GM13976 (cell line): ENCODE results near the gene MITF.

ENCODE experiments used
- DNase-seq: peaks from one replicate; pipeline ENCODE4 v3.0.0; 2012; ENCODE audit warnings: low spot score
- CTCF ChIP-seq: IDR thresholded peaks from 2 replicates; pipeline ENCODE4 v1.5.1; 2012; ENCODE audit warnings: borderline replicate concordance, mild to moderate bottlenecking; ENCODE audit not compliant: insufficient read depth; ENCODE audit errors: extremely low read depth, missing control alignments, control extremely low read depth
- in situ Hi-C: fragments of 300-500 bp; cut with MboI; formaldehyde crosslinking; loops from one replicate; pipeline ENCODE4 v1.12.0; 2022; ENCODE audit warnings: low sequenced_read_pairs, mixed read lengths, inconsistent platforms; ENCODE audit not compliant: unreplicated experiment

The MITF gene

GRCh38 chr3:69879051-69879450 is 139.8 kb downstream of the MITF start:
- TF ChIP-seq CTCF = no peak
- DNase-seq = no peak
- in situ Hi-C loops = no loop called here

- TF ChIP-seq CTCF = no peak
- DNase-seq = no peak
- in situ Hi-C loops = no loop called here
Observed at GRCh38 chr3:69880069-69880640, 140.9 kb downstream of the MITF start.

DNA sequence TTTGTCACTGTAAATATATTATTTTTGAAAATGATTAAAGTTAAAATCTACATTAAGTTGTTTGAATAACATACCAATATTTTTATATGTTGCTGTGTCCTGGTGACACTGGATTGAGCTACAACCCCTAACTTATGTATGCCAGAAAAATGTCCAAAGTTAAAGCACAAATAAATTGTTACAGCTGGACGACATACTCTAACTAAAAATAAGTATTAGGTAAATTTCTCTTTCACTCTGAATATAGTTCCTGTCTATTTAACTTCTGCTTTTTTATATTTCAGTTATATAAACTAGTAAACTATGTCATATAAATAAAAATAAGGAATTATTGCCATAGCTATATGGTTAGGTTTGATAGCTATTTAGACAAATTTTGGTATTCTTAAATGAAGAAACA is 141.8 kb downstream of the MITF start:
- no peak for DNase-seq
- no peak for TF ChIP-seq CTCF
- in situ Hi-C loops = no loop called here

- in situ Hi-C loops = no loop called here
- DNase-seq = no peak
- no peak for TF ChIP-seq CTCF
Observed at GRCh38 chr3:69881756-69882428, 142.6 kb downstream of the MITF start.

DNA sequence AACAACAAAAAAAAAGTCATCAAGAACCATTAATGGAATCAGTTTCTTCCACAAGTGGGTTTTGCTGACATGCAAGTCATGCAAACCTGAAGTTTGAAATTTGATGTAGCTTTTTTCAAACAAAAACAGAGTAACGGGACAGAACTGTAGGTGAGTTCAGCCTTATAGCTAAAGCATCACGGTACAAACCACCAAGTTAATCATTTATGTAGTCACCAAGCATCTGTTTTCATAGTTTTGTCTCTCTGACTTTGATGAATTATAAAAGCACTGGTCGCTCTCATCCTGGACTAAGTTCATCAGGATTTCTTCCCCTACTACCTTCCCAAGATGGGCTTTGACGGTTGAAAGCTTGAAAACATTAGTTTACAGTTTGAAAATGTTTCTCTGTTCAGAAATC is 143.3 kb downstream of the MITF start:
- in situ Hi-C loops = no loop called here
- no peak for DNase-seq
- no peak for TF ChIP-seq CTCF

DNA sequence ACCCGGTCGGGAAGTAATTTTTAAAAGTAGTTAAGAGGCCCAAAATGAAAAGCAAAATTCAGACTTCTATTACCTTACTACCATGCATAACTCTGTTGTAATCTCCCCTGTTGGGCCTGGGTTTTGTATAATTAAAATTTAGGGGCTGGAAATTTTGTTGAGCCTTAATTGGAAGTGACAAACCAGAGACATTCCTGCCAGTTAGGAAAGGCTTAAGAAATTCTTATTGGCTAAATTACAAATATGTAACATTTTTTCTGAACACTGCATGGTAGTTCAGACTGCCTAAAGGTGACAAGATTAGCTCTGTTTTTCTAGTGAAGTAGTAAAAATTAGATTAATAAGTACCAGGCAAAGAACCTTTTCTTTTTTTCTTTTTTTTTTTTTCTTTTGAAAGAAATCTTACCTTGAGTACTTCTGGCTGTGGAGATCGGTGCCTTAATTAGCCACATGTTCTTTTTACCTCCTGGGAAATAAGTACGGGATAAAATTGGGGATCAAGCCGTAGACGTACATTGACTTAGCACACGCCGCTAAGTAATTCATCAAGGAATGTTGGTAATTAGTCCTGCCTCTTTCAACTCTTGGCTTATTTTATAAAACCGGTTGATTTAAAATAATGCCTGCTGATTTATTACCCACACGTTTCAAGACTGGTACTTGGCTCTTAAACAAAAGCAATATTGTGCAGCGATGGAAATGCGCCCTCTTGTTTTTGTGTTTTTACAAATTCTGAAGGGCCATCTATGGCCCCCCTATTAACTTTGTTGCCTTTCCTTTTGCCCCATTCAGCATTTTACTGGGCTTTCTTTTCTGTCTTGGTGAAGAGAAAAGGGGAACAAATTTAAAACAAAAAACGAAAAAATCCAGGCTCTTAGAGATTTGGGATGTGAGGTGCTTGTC is 149.0 kb downstream of the MITF start:
- DNase-seq = no peak
- no peak for TF ChIP-seq CTCF
- in situ Hi-C loops = no loop called here
